Keratinocyte (primary cell): Measurements from ENCODE around the gene RAB30. TPM values are rescaled to one million over a fixed set of nuclear protein-coding genes. Genes with fewer than 3 reads are reported as not detected.

Experiments
- DNase-seq: peaks from one replicate; pipeline ENCODE4 v3.0.0-alpha.2; 2011; ENCODE audit warnings: low read depth, missing footprints, low spot score
- FAIRE-seq: peaks from 2 replicates; lab custom pipeline; 2011; peaks lifted over from hg19 to GRCh38; lab: Jason Lieb, UNC
- H2AFZ ChIP-seq: 2 replicates; pipeline ENCODE4 v1.6.0; 2012; ENCODE audit warnings: low read length, control low read depth, inconsistent platforms; ENCODE audit not compliant: control insufficient read depth
- H3K27ac ChIP-seq: 2 replicates; pipeline ENCODE4 v1.5.1; 2011; ENCODE audit warnings: low read length; ENCODE audit not compliant: control insufficient read depth, insufficient read depth
- H3K27me3 ChIP-seq: 3 replicates; pipeline ENCODE4 v1.6.0; 2011; ENCODE audit warnings: low read length; ENCODE audit not compliant: control insufficient read depth, insufficient read depth; ENCODE audit errors: extremely low read depth
- H3K36me3 ChIP-seq, 2 experiments: 2 replicates in 1 of 2; 3 replicates in 1 of 2; pipeline ENCODE4 v1.5.1; 2011; ENCODE audit warnings: low read length in 2 of 2, mild to moderate bottlenecking in 1 of 2; ENCODE audit not compliant: control insufficient read depth in 2 of 2, insufficient read depth in 2 of 2; ENCODE audit errors: extremely low read depth in 1 of 2
- H3K4me1 ChIP-seq: 3 replicates; pipeline ENCODE4 v1.5.1; 2011; ENCODE audit warnings: low read length; ENCODE audit not compliant: control insufficient read depth, insufficient read depth; ENCODE audit errors: extremely low read depth
- H3K4me2 ChIP-seq: 3 replicates; pipeline ENCODE4 v1.6.0; 2011; ENCODE audit warnings: low read depth, low read length; ENCODE audit not compliant: control insufficient read depth, insufficient read depth; ENCODE audit errors: extremely low read depth
- H3K4me3 ChIP-seq, 3 experiments: fragments of 200-600 bp in 1 of 3; sonication (generic) in 1 of 3; 2 replicates in 2 of 3; 3 replicates in 1 of 3; pipeline ENCODE4 v1.5.1; 2011 to 2016; ENCODE audit warnings: low read length in 3 of 3, mild to moderate bottlenecking in 3 of 3, control low read depth in 2 of 3, inconsistent platforms in 1 of 3, low read depth in 1 of 3, mixed read lengths in 1 of 3, mixed run types in 1 of 3, moderate library complexity in 1 of 3; ENCODE audit not compliant: control insufficient read depth in 2 of 3, insufficient read depth in 2 of 3; ENCODE audit errors: extremely low read depth in 1 of 3
- H3K79me2 ChIP-seq: 2 replicates; pipeline ENCODE4 v1.6.0; 2012; ENCODE audit warnings: low read length; ENCODE audit not compliant: control insufficient read depth, insufficient read depth
- H3K9ac ChIP-seq: 3 replicates; pipeline ENCODE4 v1.6.0; 2011; ENCODE audit warnings: low read length; ENCODE audit not compliant: control insufficient read depth, insufficient read depth; ENCODE audit errors: extremely low read depth
- H3K9me1 ChIP-seq: 3 replicates; pipeline ENCODE4 v1.6.0; 2011; ENCODE audit warnings: low read length; ENCODE audit not compliant: control insufficient read depth, insufficient read depth; ENCODE audit errors: extremely low read depth
- H3K9me3 ChIP-seq: 2 replicates; pipeline ENCODE4 v1.5.1; 2012; ENCODE audit warnings: low read depth, low read length; ENCODE audit not compliant: control insufficient read depth
- H4K20me1 ChIP-seq: 3 replicates; pipeline ENCODE4 v1.6.0; 2011; ENCODE audit warnings: low read length; ENCODE audit not compliant: control insufficient read depth, insufficient read depth; ENCODE audit errors: extremely low read depth
- CTCF ChIP-seq, 3 experiments: IDR thresholded peaks in 1 of 3; conservative IDR thresholded peaks in 1 of 3; optimal IDR thresholded peaks in 1 of 3; 2 replicates in 2 of 3; 3 replicates in 1 of 3; pipeline versions ENCODE3 to v1.5.1; 2011; ENCODE audit warnings: low read length in 3 of 3, mild to moderate bottlenecking in 3 of 3, moderate library complexity in 2 of 3, control low read depth in 1 of 3, inconsistent platforms in 1 of 3; ENCODE audit not compliant: insufficient read depth in 2 of 3; ENCODE audit errors: extremely low read depth in 1 of 3
- EZH2 ChIP-seq: IDR thresholded peaks from one replicate; pipeline ENCODE4 v1.6.1; 2012; ENCODE audit warnings: inconsistent platforms, mild to moderate bottlenecking, low read length, moderate library complexity
- dilution Hi-C: fragments of 300-500 bp; cut with MboI; formaldehyde crosslinking; loops from one replicate; pipeline ENCODE4 v1.7.0; 2020; ENCODE audit warnings: low sequenced_read_pairs; ENCODE audit not compliant: extremely low pct_ligation_motif_present
- polyA plus RNA-seq, 5 experiments: library from polyadenylated mRNA; depleted of rRNA in 3 of 5; stranded (reverse) in 3 of 5; stranded (forward) in 1 of 5; unstranded in 1 of 5; fragments of >200 nt; gene quantifications; 1 replicate in 1 of 5; 2 replicates in 3 of 5; 3 replicates in 1 of 5; pipeline versions ENCODE4 v1.2.1 to v1.2.3, GENCODE V29; 2011 to 2012; ENCODE audit warnings: missing spikeins in 2 of 5, low read depth in 1 of 5, low replicate concordance in 1 of 5

The RAB30 gene
- polyA plus RNA-seq, 1 donor (not counting 4 experiments of a cell fraction or from before 2014, with no cell fraction given): 9.3 TPM

GRCh38 chr11:83115026-83115425 is 43.3 kb upstream of the RAB30 start:
- DNase-seq: no peak
- H3K9me1 ChIP-seq: no peaks in the 10 kb centered on the region
- no peak for FAIRE-seq
- no peaks in the 10 kb centered on the region for H3K79me2 ChIP-seq
- H3K9me3 ChIP-seq: no peaks in the 10 kb centered on the region
- H3K4me2 ChIP-seq: no peak overlapping the region
- no peaks in the 10 kb centered on the region for H4K20me1 ChIP-seq
- dilution Hi-C loops: no loop called here
- no peak overlapping the region for H3K27ac ChIP-seq
- H3K27me3 ChIP-seq: no peaks in the 10 kb centered on the region
- H3K4me3 ChIP-seq: no peak overlapping the region
- H3K36me3 ChIP-seq: no peaks in the 10 kb centered on the region
- TF ChIP-seq EZH2 (no peak), CTCF (optimal IDR thresholded peaks at IDR 0.05 in 1 of 3, IDR thresholded peaks at IDR 0.05 in 1 of 3, conservative IDR thresholded peaks at IDR 0.05 in 1 of 3; ENCODE audit: extremely low read depth in 1 of 3, insufficient read depth in 2 of 3, low read length in 3 of 3) (no peak)
- no peak overlapping the region for H2AFZ ChIP-seq
- no peak overlapping the region for H3K9ac ChIP-seq
- no peaks in the 10 kb centered on the region for H3K4me1 ChIP-seq

- Histone ChIP-seq H3K27me3 (no peaks in the 10 kb centered on the region), H3K79me2 (no peaks in the 10 kb centered on the region), H3K9me1 (no peaks in the 10 kb centered on the region), H3K36me3 (no peaks in the 10 kb centered on the region), H3K4me1 (no peaks in the 10 kb centered on the region), H3K27ac (no peak overlapping the region), H3K9ac (no peak overlapping the region), H3K4me3 (no peak overlapping the region), H4K20me1 (no peaks in the 10 kb centered on the region), H3K9me3 (no peaks in the 10 kb centered on the region), H2AFZ (no peak overlapping the region), H3K4me2 (no peak overlapping the region)
- FAIRE-seq (no peak), DNase-seq (no peak)
- dilution Hi-C loops: no loop called here
- no peak for TF ChIP-seq EZH2
- TF ChIP-seq CTCF (optimal IDR thresholded peaks at IDR 0.05 in 1 of 3, IDR thresholded peaks at IDR 0.05 in 1 of 3, conservative IDR thresholded peaks at IDR 0.05 in 1 of 3; ENCODE audit: extremely low read depth in 1 of 3, insufficient read depth in 2 of 3, low read length in 3 of 3): no peak
Observed at GRCh38 chr11:83112886-83113285, 41.2 kb upstream of the RAB30 start.
